GM10248 (cell line): Measurements from ENCODE around the gene ADRB2.
A peak's percentile ranks its signal among the peaks of the same experiment; 100 is the strongest.

Experiments
- CTCF ChIA-PET: fragments of 300-600 bp; sonication (Branson Sonifier 250); formaldehyde crosslinking; extraction: SDS; loops from one replicate; lab custom pipeline; 2021; ENCODE audit warnings: antibody characterized with exemption; lab: Yijun Ruan, JAX
- POLR2A ChIA-PET: fragments of 350-650 bp; sonication (Branson Sonifier 250); formaldehyde crosslinking; extraction: SDS; loops from one replicate; lab custom pipeline; 2020; ENCODE audit warnings: antibody characterized with exemption; lab: Yijun Ruan, JAX
- DNase-seq: peaks from one replicate; pipeline ENCODE4 v3.0.0; 2012; ENCODE audit errors: extremely low spot score
- TF ChIP-seq, protein P1 (sequence below): IDR thresholded peaks from 2 replicates; pipeline ENCODE4 v1.5.1; 2012; ENCODE audit warnings: mild to moderate bottlenecking, low read depth; ENCODE audit errors: extremely low read depth, missing control alignments, control extremely low read depth

The ADRB2 gene

DNA sequence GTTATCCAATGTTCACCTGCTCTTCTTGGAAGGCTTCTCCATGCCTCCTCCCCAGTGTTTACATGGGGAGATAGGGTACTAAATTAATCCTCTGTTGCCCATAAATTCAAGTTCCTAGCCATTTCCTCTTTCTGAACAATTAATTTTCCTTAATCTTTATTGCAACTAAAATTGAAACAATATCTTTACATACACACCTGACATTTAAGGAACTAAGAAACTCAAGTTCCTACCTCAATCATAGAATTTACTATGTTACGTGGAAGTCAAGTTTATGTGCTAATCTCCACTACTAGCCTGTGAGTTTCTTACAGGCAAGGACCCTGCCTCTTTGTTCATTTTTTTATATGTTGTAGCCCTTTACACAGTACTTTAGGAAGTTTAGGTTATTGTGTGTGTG, 10.1 kb upstream of the ADRB2 start:
- CTCF ChIA-PET = interaction anchor here (1.2 to 1.9 kb wide), 3 partner anchors 8 to 140 kb away, joined by 3 to 7 read pairs (median 4); no protein-coding TSS in a partner anchor
- POLR2A ChIA-PET = no interaction called here
- no peak for DNase-seq

DNA sequence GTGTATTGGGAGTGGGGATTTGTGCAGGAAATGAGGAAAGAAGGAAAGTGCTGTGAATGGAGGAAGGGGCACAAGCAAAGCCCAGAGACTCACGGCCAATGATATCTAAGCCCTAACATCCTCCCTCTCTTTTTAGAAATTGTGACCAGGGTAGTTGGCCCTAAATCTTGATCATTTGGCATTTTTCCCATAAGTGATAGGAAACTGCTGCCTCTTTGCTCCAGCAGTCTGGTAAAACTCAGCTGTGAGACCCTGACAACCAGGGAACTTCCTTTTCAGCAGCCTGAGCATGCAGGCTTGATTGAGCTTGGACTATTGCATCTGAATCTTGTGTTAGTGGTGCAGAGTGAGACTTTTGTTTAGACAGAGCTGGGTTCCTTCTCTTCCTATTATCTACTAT, 9.6 kb upstream of the ADRB2 start:
- ChIA-PET CTCF (interaction anchor here (1.4 kb wide), 1 partner anchor 28 kb away, joined by 4 read pairs; no protein-coding TSS in a partner anchor), POLR2A (no interaction called here)
- no peak for DNase-seq
- TF ChIP-seq, protein P1, sequence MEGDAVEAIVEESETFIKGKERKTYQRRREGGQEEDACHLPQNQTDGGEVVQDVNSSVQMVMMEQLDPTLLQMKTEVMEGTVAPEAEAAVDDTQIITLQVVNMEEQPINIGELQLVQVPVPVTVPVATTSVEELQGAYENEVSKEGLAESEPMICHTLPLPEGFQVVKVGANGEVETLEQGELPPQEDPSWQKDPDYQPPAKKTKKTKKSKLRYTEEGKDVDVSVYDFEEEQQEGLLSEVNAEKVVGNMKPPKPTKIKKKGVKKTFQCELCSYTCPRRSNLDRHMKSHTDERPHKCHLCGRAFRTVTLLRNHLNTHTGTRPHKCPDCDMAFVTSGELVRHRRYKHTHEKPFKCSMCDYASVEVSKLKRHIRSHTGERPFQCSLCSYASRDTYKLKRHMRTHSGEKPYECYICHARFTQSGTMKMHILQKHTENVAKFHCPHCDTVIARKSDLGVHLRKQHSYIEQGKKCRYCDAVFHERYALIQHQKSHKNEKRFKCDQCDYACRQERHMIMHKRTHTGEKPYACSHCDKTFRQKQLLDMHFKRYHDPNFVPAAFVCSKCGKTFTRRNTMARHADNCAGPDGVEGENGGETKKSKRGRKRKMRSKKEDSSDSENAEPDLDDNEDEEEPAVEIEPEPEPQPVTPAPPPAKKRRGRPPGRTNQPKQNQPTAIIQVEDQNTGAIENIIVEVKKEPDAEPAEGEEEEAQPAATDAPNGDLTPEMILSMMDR = no peak

More for the DNA sequence above, 10.1 kb upstream of the ADRB2 start:
- TF ChIP-seq, protein P1 = no peak

GRCh38 chr5:148817606-148818005, 8.8 kb upstream of the ADRB2 start:
- TF ChIP-seq, protein P1 = no peak
- POLR2A ChIA-PET = no interaction called here
- CTCF ChIA-PET = interaction anchor here (0.9 to 1.4 kb wide), 2 partner anchors 27 to 29 kb away, joined by 3 to 4 read pairs; no protein-coding TSS in a partner anchor
- no peak for DNase-seq

GRCh38 chr5:148820461-148821395, 5.7 kb upstream of the ADRB2 start:
- TF ChIP-seq, protein P1 = peak; percentile 52
- CTCF ChIA-PET = interaction anchor here (0.7 to 2.8 kb wide), 15 partner anchors 9 to 136 kb away, joined by 3 to 12 read pairs (median 4); no protein-coding TSS in a partner anchor
- DNase-seq = no peak
- POLR2A ChIA-PET = no interaction called here

DNA sequence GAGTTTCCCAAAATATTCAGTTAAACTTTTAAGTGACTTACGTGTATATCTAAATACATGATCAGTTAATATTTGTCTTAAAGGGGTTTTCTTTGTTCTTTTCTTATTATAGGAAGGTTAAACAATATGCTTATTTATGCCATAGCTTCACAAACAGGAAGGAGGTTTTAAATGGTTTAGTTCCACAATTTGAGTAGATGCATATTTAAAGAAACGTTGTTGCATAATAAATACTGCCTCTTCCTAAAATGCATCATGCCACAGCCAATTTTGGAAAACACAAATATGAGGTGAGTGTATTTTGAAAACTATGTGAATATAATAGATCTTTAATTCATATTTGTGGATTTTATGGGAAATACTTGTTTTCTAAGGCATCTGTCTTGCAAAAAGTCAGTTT, 2.5 kb upstream of the ADRB2 start:
- TF ChIP-seq, protein P1 = no peak
- ChIA-PET POLR2A (no interaction called here), CTCF (interaction anchor here (0.8 to 1.8 kb wide), 4 partner anchors 9 to 19 kb away, joined by 3 to 7 read pairs (median 4); no protein-coding TSS in a partner anchor)
- DNase-seq = no peak

GRCh38 chr5:148825716-148826052, 727 bp upstream of the ADRB2 start:
- ChIA-PET CTCF (interaction anchor here (1.1 to 1.7 kb wide), 3 partner anchors 12 to 209 kb away, joined by 3 to 5 read pairs (median 3); no protein-coding TSS in a partner anchor), POLR2A (no interaction called here)
- TF ChIP-seq, protein P1 = no peak
- no peak for DNase-seq
